DND-41 (cell line): Measurements from ENCODE around the gene SPATA6.

Source experiments
- EZH2 ChIP-seq: IDR thresholded peaks from 3 replicates; pipeline ENCODE4 v1.6.1; 2012; ENCODE audit warnings: borderline replicate concordance, low read depth, mild to moderate bottlenecking, moderate library complexity, low read length, inconsistent platforms; ENCODE audit not compliant: severe bottlenecking
- TF ChIP-seq, protein P1 (sequence below): IDR thresholded peaks from 2 replicates; pipeline ENCODE4 v1.5.1; 2012; ENCODE audit warnings: borderline replicate concordance, low read length, moderate library complexity, mild to moderate bottlenecking; ENCODE audit not compliant: poor library complexity, severe bottlenecking; ENCODE audit errors: extremely low read depth

GRCh38 chr1:48251821-48252220 is 220.2 kb downstream of the SPATA6 start:
- TF ChIP-seq, protein P1, sequence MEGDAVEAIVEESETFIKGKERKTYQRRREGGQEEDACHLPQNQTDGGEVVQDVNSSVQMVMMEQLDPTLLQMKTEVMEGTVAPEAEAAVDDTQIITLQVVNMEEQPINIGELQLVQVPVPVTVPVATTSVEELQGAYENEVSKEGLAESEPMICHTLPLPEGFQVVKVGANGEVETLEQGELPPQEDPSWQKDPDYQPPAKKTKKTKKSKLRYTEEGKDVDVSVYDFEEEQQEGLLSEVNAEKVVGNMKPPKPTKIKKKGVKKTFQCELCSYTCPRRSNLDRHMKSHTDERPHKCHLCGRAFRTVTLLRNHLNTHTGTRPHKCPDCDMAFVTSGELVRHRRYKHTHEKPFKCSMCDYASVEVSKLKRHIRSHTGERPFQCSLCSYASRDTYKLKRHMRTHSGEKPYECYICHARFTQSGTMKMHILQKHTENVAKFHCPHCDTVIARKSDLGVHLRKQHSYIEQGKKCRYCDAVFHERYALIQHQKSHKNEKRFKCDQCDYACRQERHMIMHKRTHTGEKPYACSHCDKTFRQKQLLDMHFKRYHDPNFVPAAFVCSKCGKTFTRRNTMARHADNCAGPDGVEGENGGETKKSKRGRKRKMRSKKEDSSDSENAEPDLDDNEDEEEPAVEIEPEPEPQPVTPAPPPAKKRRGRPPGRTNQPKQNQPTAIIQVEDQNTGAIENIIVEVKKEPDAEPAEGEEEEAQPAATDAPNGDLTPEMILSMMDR: no peak
- no peak for TF ChIP-seq EZH2
